Prostate gland (tissue), 2 donors: ENCODE results near the gene TCEAL2.

Experiments
- POLR2A ChIP-seq: fragments of 450-650 bp; IDR thresholded peaks from one replicate; pipeline ENCODE4 v1.6.1; 2016; ENCODE audit warnings: antibody characterized with exemption, mild to moderate bottlenecking
- POLR2AphosphoS5 ChIP-seq: sonication (generic); formaldehyde crosslinking; IDR thresholded peaks from one replicate; pipeline ENCODE4 v1.6.1; 2017; ENCODE audit warnings: antibody characterized with exemption
- TF ChIP-seq, protein P1 (sequence below), 4 experiments: fragments of 200-600 bp in 2 of 4; fragments of 450-650 bp in 2 of 4; sonication (generic) in 2 of 4; IDR thresholded peaks; 1 replicate in 3 of 4; 2 replicates in 1 of 4; pipeline ENCODE4 v1.5.1; 2016 to 2019; ENCODE audit warnings: antibody characterized with exemption in 4 of 4, mild to moderate bottlenecking in 2 of 4, moderate library complexity in 2 of 4

DNA sequence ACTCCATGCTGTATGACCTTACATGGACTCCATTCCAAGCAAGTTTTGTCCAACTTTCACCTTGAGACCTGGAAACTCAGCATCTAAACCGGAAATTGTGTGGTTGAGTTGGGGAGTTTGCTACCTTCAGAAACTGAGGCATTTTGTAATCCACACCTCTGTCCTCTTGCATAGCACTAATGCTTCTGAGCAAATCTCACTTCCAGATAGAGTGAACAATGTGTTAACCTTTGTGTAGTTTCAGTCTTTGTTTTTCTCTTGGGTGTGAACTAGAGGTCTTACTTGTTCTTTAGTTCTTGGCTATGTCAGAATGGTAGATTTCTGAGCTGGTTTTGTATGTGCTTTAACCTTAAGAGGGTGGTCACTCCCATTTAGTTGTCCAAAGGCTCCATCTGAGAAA lies 48.1 kb upstream of the TCEAL2 start:
- TF ChIP-seq, protein P1, sequence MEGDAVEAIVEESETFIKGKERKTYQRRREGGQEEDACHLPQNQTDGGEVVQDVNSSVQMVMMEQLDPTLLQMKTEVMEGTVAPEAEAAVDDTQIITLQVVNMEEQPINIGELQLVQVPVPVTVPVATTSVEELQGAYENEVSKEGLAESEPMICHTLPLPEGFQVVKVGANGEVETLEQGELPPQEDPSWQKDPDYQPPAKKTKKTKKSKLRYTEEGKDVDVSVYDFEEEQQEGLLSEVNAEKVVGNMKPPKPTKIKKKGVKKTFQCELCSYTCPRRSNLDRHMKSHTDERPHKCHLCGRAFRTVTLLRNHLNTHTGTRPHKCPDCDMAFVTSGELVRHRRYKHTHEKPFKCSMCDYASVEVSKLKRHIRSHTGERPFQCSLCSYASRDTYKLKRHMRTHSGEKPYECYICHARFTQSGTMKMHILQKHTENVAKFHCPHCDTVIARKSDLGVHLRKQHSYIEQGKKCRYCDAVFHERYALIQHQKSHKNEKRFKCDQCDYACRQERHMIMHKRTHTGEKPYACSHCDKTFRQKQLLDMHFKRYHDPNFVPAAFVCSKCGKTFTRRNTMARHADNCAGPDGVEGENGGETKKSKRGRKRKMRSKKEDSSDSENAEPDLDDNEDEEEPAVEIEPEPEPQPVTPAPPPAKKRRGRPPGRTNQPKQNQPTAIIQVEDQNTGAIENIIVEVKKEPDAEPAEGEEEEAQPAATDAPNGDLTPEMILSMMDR (IDR thresholded peaks at IDR 0.05), result no peak
- TF ChIP-seq POLR2A (no peak), POLR2AphosphoS5 (no peak)
